ENCODE results near the gene COMTD1. TPM values are rescaled to one million over a fixed set of nuclear protein-coding genes. Genes with fewer than 3 reads are reported as not detected.
A peak's percentile ranks its signal among the peaks of the same experiment; 100 is the strongest.

The COMTD1 gene
- polyA plus RNA-seq, 1 of the 3 experiments (the other 2 are of a cell fraction), result 7.6 TPM

- ChIA-PET POLR2A (interaction anchor here (1.1 to 1.9 kb wide), 2 partner anchors 23 to 123 kb away, joined by 3 to 6 read pairs; partner anchors contain the start of genes SAMD8 and VDAC2), CTCF (interaction anchor here (1.2 to 5.5 kb wide), 12 partner anchors 9 to 1751 kb away, joined by 3 to 40 read pairs (median 10); partner anchors contain the start of genes SAMD8 and ZNF503)
- peak overlapping the region; percentile 30 to 78; a peak in 3 of 4 replicates for H3K27ac ChIP-seq (ENCODE audit: low read depth in 2 of 2, low read length in 1 of 2)
- H2AFZ ChIP-seq (ENCODE audit: low read depth), result peak overlapping the region; percentile 86
- peaks cover 4 to 33% of the 10 kb centered on the region in 2 experiments; a peak in 2 of 4 replicates for H3K4me1 ChIP-seq (ENCODE audit: control insufficient read depth in 1 of 2, insufficient read depth in 2 of 2, low read depth in 1 of 2, low read length in 1 of 2)
- peak; percentile 95 for DNase-seq
- peaks cover 13% of the 10 kb centered on the region for H4K20me1 ChIP-seq (ENCODE audit: insufficient read depth)
- no peaks in the 10 kb centered on the region for H3K27me3 ChIP-seq (ENCODE audit: insufficient read depth)
- peak overlapping the region; percentile 57 for H3K9ac ChIP-seq
- H3K9me3 ChIP-seq, result no peaks in the 10 kb centered on the region
- 10% methylated on average over 28 of the region's 48 CpGs for WGBS (ENCODE audit: low lambda C conversion rate)
- peaks cover 43% of the 10 kb centered on the region for H3F3A ChIP-seq (replicated peaks; ENCODE audit: insufficient read depth)
- peaks cover 14% of the 10 kb centered on the region; the same call in 1 of the 2 replicates for H3K79me2 ChIP-seq (ENCODE audit: insufficient read depth)
- H3K9me2 ChIP-seq, result no peaks in the 10 kb centered on the region
- peak overlapping the region; percentile 96 for H3K4me2 ChIP-seq
- peak overlapping the region; percentile 61 to 72 for H3K4me3 ChIP-seq (ENCODE audit: low read depth in 2 of 2, low read length in 1 of 2)
- no peak for TF ChIP-seq YY1 (IDR thresholded peaks at IDR 0.05; ENCODE audit: low read depth)
- peak; percentile 12; the same call in 1 of the 2 replicates for TF ChIP-seq MAX (IDR thresholded peaks at IDR 0.05; ENCODE audit: low read depth)
- peaks cover 29 to 34% of the 10 kb centered on the region in 2 experiments for H3K36me3 ChIP-seq (replicated peaks in 1 of 2; ENCODE audit: control insufficient read depth in 1 of 2, insufficient read depth in 2 of 2, low read length in 1 of 2)
These were observed 1.6 kb downstream of the COMTD1 start for GRCh38 chr10:75234017-75234682.

GRCh38 chr10:75233444-75234016 is 2.2 kb downstream of the COMTD1 start:
- H3K9me3 ChIP-seq, result no peaks in the 10 kb centered on the region
- H4K20me1 ChIP-seq (ENCODE audit: insufficient read depth), result peaks cover 19% of the 10 kb centered on the region
- H3K4me2 ChIP-seq, result no peak overlapping the region
- POLR2A ChIA-PET, result interaction anchor here (1.1 to 1.9 kb wide), 2 partner anchors 23 to 122 kb away, joined by 3 to 6 read pairs; partner anchors contain the start of genes SAMD8 and VDAC2
- WGBS (ENCODE audit: low lambda C conversion rate), result 55% methylated on average over 9 of the region's 14 CpGs
- H3K9me2 ChIP-seq, result no peaks in the 10 kb centered on the region
- H3K27me3 ChIP-seq (ENCODE audit: insufficient read depth), result no peaks in the 10 kb centered on the region
- H3K4me1 ChIP-seq (ENCODE audit: control insufficient read depth in 1 of 2, insufficient read depth in 2 of 2, low read depth in 1 of 2, low read length in 1 of 2), result peaks cover 9 to 28% of the 10 kb centered on the region in 2 experiments; a peak in 3 of 4 replicates
- peak; percentile 59 for DNase-seq
- peaks cover 29 to 40% of the 10 kb centered on the region in 2 experiments for H3K36me3 ChIP-seq (replicated peaks in 1 of 2; ENCODE audit: control insufficient read depth in 1 of 2, insufficient read depth in 2 of 2, low read length in 1 of 2)
- H3K9ac ChIP-seq, result no peak overlapping the region
- H3F3A ChIP-seq (replicated peaks; ENCODE audit: insufficient read depth), result peaks cover 49% of the 10 kb centered on the region
- no peak overlapping the region for H2AFZ ChIP-seq (ENCODE audit: low read depth)
- peak overlapping the region; percentile 27 to 78; a peak in 3 of 4 replicates for H3K27ac ChIP-seq (ENCODE audit: low read depth in 2 of 2, low read length in 1 of 2)
- peaks cover 21% of the 10 kb centered on the region for H3K79me2 ChIP-seq (ENCODE audit: insufficient read depth)
- H3K4me3 ChIP-seq (ENCODE audit: low read depth in 2 of 2, low read length in 1 of 2), result no peak overlapping the region; a peak in 1 of 4 replicates
- CTCF ChIA-PET, result interaction anchor here (0.6 to 5.5 kb wide), 9 partner anchors 13 to 1752 kb away, joined by 3 to 40 read pairs (median 6); partner anchors contain the start of gene SAMD8
- TF ChIP-seq FOXM1 (IDR thresholded peaks at IDR 0.05; ENCODE audit: low read depth), result no peak
- no peak for TF ChIP-seq SIN3A (IDR thresholded peaks at IDR 0.05; ENCODE audit: borderline replicate concordance, low read depth, low read length)
- TF ChIP-seq YY1 (IDR thresholded peaks at IDR 0.05; ENCODE audit: low read depth), result no peak
- no peak for TF ChIP-seq MEF2A (IDR thresholded peaks at IDR 0.05; ENCODE audit: borderline replicate concordance, low read depth)
- TF ChIP-seq CTCF (IDR thresholded peaks at IDR 0.05), result no peak
- no peak for TF ChIP-seq TCF12 (IDR thresholded peaks at IDR 0.05)
- TF ChIP-seq SMC3 (IDR thresholded peaks at IDR 0.05; ENCODE audit: low read depth, low read length), result no peak
- TF ChIP-seq REST (IDR thresholded peaks at IDR 0.05; ENCODE audit: low read depth, low read length), result no peak
- peak; percentile 61; the same call in 1 of the 2 replicates for TF ChIP-seq GATA2 (CRISPR knock-in tag; IDR thresholded peaks at IDR 0.05)
- TF ChIP-seq MXI1 (IDR thresholded peaks at IDR 0.05; ENCODE audit: low read depth, low read length), result peak; percentile 52
- peak in 1 of 2 experiments; percentile 27; a peak in 1 of 4 replicates for TF ChIP-seq EP300 (IDR thresholded peaks at IDR 0.05; ENCODE audit: borderline replicate concordance in 1 of 2, low read depth in 1 of 2, low read length in 1 of 2)
- 0 out of 2 replicates have a peak, but pooled peaks have one; percentile 24 for TF ChIP-seq FOXJ3 (CRISPR knock-in tag; IDR thresholded peaks at IDR 0.05)
- TF ChIP-seq USF2 (IDR thresholded peaks at IDR 0.05; ENCODE audit: borderline replicate concordance, low read depth, low read length), result no peak
- no peak for TF ChIP-seq JUND (IDR thresholded peaks at IDR 0.05)
- no peak for TF ChIP-seq GABPA (IDR thresholded peaks at IDR 0.05; ENCODE audit: low read depth)

All from SK-N-SH (cell line).